Loucy (cell line): ENCODE measurements around the gene LINC00237.

ENCODE experiments used
- H2AFZ ChIP-seq: fragments of 200-600 bp; sonication (generic); 2 replicates; pipeline ENCODE4 v1.6.0; 2016; ENCODE audit warnings: antibody characterized with exemption, mild to moderate bottlenecking, low read length, moderate library complexity
- H3F3A ChIP-seq: fragments of 200-600 bp; 2 replicates; pipeline ENCODE4 v1.6.0; 2016; ENCODE audit warnings: antibody characterized with exemption, low read depth, mild to moderate bottlenecking
- H3K27me3 ChIP-seq: fragments of 200-600 bp; sonication (generic); 2 replicates; pipeline ENCODE4 v1.6.1; 2014; ENCODE audit warnings: low read length, mild to moderate bottlenecking; ENCODE audit not compliant: insufficient read depth, poor library complexity, severe bottlenecking
- H3K36me3 ChIP-seq: fragments of 200-600 bp; sonication (generic); 2 replicates; pipeline ENCODE4 v1.6.1; 2016; ENCODE audit warnings: low read length; ENCODE audit not compliant: insufficient read depth
- H3K4me1 ChIP-seq: fragments of 200-600 bp; sonication (generic); 2 replicates; pipeline ENCODE4 v1.5.1; 2014; ENCODE audit warnings: low read length, mild to moderate bottlenecking; ENCODE audit not compliant: insufficient read depth, poor library complexity, severe bottlenecking
- H3K4me2 ChIP-seq: fragments of 200-600 bp; sonication (generic); 2 replicates; pipeline ENCODE4 v1.6.0; 2014; ENCODE audit warnings: antibody characterized with exemption, low read length, low read depth, mild to moderate bottlenecking; ENCODE audit not compliant: poor library complexity, severe bottlenecking
- H3K4me3 ChIP-seq: fragments of 200-600 bp; sonication (generic); 2 replicates; pipeline ENCODE4 v1.5.1; 2014; ENCODE audit warnings: low read length, mild to moderate bottlenecking, mixed read lengths; ENCODE audit not compliant: poor library complexity, severe bottlenecking
- H3K79me2 ChIP-seq: fragments of 200-600 bp; sonication (generic); 2 replicates; pipeline ENCODE4 v1.6.1; 2014; ENCODE audit warnings: low read length; ENCODE audit not compliant: insufficient read depth
- H3K9ac ChIP-seq: fragments of 200-600 bp; sonication (generic); 2 replicates; pipeline ENCODE4 v1.6.0; 2014; ENCODE audit warnings: mild to moderate bottlenecking, low read depth, low read length, moderate library complexity; ENCODE audit not compliant: poor library complexity, severe bottlenecking
- H3K9me2 ChIP-seq: fragments of 200-600 bp; sonication (generic); replicated peaks from 2 replicates; pipeline ENCODE4 v1.6.1; 2016; ENCODE audit warnings: low read depth, low read length, mixed read lengths
- H3K9me3 ChIP-seq: fragments of 200-600 bp; sonication (generic); 2 replicates; pipeline ENCODE4 v1.6.1; 2014; ENCODE audit warnings: mild to moderate bottlenecking, antibody characterized with exemption, low read length, low read depth; ENCODE audit not compliant: insufficient read depth
- H4K20me1 ChIP-seq: fragments of 200-600 bp; sonication (generic); 2 replicates; pipeline ENCODE4 v1.6.0; 2014; ENCODE audit warnings: antibody characterized with exemption, low read length, mild to moderate bottlenecking; ENCODE audit not compliant: insufficient read depth, poor library complexity, severe bottlenecking
- EZH2phosphoT487 ChIP-seq: fragments of 200-600 bp; IDR thresholded peaks from 2 replicates; pipeline ENCODE4 v1.6.1; 2018; ENCODE audit warnings: antibody characterized with exemption, mild to moderate bottlenecking, moderate library complexity, borderline replicate concordance
- TF ChIP-seq, protein P1 (sequence below): fragments of 200-600 bp; sonication (generic); conservative IDR thresholded peaks from 2 replicates; pipeline ENCODE4 v1.5.1; 2014; ENCODE audit warnings: mild to moderate bottlenecking, antibody characterized with exemption, low read length

LINC00237 gene

DNA sequence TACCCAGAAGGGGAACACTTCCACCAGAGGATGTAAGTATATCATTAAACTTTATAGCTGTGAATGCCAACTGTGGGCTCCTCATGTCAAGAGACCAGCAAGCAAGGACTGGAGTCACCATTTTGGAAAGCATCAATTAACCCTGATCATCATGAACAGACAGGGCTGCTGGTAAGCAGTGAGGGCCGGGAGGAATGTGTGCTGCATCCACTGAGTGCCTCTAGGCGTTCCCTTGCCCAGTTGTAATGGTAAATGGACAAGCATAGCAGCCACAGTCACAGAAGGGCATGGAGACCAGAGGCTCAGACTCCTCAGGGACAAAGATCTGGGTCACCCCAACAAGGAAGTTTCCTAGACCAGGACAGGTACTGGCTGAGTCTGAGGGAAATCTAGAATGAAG lies 23.6 kb downstream of the LINC00237 start:
- H3K4me1 ChIP-seq, result peaks cover 16% of the 10 kb centered on the region
- TF ChIP-seq, protein P1, sequence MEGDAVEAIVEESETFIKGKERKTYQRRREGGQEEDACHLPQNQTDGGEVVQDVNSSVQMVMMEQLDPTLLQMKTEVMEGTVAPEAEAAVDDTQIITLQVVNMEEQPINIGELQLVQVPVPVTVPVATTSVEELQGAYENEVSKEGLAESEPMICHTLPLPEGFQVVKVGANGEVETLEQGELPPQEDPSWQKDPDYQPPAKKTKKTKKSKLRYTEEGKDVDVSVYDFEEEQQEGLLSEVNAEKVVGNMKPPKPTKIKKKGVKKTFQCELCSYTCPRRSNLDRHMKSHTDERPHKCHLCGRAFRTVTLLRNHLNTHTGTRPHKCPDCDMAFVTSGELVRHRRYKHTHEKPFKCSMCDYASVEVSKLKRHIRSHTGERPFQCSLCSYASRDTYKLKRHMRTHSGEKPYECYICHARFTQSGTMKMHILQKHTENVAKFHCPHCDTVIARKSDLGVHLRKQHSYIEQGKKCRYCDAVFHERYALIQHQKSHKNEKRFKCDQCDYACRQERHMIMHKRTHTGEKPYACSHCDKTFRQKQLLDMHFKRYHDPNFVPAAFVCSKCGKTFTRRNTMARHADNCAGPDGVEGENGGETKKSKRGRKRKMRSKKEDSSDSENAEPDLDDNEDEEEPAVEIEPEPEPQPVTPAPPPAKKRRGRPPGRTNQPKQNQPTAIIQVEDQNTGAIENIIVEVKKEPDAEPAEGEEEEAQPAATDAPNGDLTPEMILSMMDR, result no peak
- TF ChIP-seq EZH2phosphoT487, result no peak
- no peaks in the 10 kb centered on the region for H3K36me3 ChIP-seq
- H3K27me3 ChIP-seq, result no peaks in the 10 kb centered on the region
- no peaks in the 10 kb centered on the region for H3K79me2 ChIP-seq
- H3F3A ChIP-seq, result no peaks in the 10 kb centered on the region
- H3K9me2 ChIP-seq, result no peaks in the 10 kb centered on the region
- H3K4me2 ChIP-seq, result no peak overlapping the region
- H3K9me3 ChIP-seq, result no peaks in the 10 kb centered on the region
- H3K9ac ChIP-seq, result no peak overlapping the region
- H2AFZ ChIP-seq, result no peak overlapping the region
- H4K20me1 ChIP-seq, result no peaks in the 10 kb centered on the region
- H3K4me3 ChIP-seq, result no peak overlapping the region

DNA sequence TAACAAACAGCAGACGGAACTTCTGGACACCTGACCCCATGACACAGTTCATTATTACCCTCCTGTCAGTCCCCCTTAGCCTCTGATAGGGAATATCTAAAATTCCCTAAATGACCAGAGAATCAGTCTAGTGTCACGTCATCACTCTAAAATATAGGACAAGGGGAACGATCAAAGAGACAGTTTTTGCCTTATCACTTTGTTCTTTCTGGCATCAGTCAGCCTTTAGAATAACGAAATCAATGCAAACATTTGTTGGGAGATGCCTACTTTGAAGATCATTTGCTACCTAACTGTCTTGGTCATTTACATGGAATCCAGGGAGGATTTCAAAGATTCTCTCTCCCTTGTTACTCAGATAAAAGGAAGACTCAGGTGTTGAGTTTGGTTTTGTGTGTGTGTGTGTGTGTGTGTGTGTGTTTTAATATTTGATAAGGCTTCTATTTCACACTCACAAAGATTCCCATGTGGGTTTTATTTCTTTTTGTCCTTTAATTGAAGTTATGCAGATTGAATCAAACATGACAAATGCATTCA lies 28.3 kb downstream of the LINC00237 start:
- H3K36me3 ChIP-seq, result no peaks in the 10 kb centered on the region
- H3K4me1 ChIP-seq, result peaks cover 37% of the 10 kb centered on the region
- H3K4me2 ChIP-seq, result no peak overlapping the region
- H3K9ac ChIP-seq, result no peak overlapping the region
- H3K4me3 ChIP-seq, result no peak overlapping the region
- no peaks in the 10 kb centered on the region for H3K79me2 ChIP-seq
- no peak overlapping the region for H2AFZ ChIP-seq
- no peaks in the 10 kb centered on the region for H3F3A ChIP-seq
- TF ChIP-seq, protein P1, result no peak
- TF ChIP-seq EZH2phosphoT487, result no peak
- H3K9me2 ChIP-seq, result no peaks in the 10 kb centered on the region
- H4K20me1 ChIP-seq, result no peaks in the 10 kb centered on the region
- no peaks in the 10 kb centered on the region for H3K27me3 ChIP-seq
- no peaks in the 10 kb centered on the region for H3K9me3 ChIP-seq

DNA sequence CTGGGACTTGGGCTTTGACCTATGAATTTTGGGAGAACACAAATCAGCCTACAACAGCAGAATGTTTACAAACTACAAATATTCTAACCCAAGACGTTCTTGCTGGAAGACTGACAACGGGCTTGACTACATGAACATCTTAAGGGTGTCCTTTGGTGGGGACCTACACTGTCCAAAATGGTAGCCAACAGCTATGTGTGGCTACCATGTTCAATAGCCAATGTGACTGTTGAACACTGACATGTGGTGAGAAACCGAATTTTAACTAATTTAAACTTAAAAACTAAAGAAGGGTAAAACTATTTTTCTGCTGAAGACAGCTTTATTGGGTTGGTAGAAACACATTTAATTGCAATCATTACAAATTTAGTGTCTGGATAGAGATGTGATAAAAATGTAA lies 30.1 kb downstream of the LINC00237 start:
- H3K9me2 ChIP-seq, result no peaks in the 10 kb centered on the region
- H3K4me2 ChIP-seq, result no peak overlapping the region
- peaks cover 34% of the 10 kb centered on the region for H3K4me1 ChIP-seq
- H3K27me3 ChIP-seq, result no peaks in the 10 kb centered on the region
- H3F3A ChIP-seq, result no peaks in the 10 kb centered on the region
- H2AFZ ChIP-seq, result no peak overlapping the region
- no peak for TF ChIP-seq EZH2phosphoT487
- TF ChIP-seq, protein P1, result no peak
- H3K79me2 ChIP-seq, result no peaks in the 10 kb centered on the region
- no peak overlapping the region for H3K4me3 ChIP-seq
- no peak overlapping the region for H3K9ac ChIP-seq
- no peaks in the 10 kb centered on the region for H3K9me3 ChIP-seq
- no peaks in the 10 kb centered on the region for H4K20me1 ChIP-seq
- no peaks in the 10 kb centered on the region for H3K36me3 ChIP-seq
